ENCODE data around the gene UTRN.
A peak's percentile ranks its signal among the peaks of the same experiment; 100 is the strongest.

Gene UTRN

DNA sequence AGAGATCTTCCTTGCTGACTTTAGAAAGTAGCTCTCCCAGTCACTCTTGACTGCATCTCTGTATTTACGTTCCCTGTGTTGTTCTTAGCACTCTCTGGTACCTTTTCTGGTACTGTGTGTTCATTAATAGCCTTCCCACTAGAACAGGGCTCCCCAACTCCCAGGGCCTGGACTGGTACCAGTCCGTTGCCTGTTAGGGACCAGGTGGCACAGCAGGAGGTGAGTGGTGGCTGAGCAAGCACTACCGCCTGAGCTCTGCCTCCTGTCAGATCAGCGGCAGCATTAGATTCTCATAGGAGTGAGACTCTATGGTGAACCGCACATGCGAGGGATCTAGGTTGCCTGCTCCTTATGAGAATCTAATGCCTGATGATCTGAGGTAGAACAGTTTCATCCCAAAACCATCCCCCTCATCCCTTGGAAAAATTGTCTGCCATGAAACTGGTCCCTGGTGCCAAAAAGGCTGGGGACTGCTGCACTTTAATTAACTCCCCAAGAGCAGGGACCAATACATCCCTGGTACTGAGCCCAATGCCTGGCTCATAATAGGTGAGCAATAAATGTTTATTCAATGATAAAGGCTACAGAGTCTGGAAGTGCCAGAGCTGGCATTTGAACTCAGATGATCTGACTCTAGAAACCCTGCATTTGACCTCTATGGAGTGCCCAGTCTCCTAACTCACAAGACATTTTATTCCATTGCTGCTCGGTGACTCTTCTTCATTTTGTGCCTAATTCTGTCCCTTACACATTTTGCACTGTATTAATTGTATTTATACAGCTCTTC lies 11.0 kb downstream of the UTRN start:
- H3K27ac ChIP-seq = peak overlapping the region; percentile 98
- TF ChIP-seq, protein P1, sequence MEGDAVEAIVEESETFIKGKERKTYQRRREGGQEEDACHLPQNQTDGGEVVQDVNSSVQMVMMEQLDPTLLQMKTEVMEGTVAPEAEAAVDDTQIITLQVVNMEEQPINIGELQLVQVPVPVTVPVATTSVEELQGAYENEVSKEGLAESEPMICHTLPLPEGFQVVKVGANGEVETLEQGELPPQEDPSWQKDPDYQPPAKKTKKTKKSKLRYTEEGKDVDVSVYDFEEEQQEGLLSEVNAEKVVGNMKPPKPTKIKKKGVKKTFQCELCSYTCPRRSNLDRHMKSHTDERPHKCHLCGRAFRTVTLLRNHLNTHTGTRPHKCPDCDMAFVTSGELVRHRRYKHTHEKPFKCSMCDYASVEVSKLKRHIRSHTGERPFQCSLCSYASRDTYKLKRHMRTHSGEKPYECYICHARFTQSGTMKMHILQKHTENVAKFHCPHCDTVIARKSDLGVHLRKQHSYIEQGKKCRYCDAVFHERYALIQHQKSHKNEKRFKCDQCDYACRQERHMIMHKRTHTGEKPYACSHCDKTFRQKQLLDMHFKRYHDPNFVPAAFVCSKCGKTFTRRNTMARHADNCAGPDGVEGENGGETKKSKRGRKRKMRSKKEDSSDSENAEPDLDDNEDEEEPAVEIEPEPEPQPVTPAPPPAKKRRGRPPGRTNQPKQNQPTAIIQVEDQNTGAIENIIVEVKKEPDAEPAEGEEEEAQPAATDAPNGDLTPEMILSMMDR (conservative IDR thresholded peaks at IDR 0.05) = no peak

DNA sequence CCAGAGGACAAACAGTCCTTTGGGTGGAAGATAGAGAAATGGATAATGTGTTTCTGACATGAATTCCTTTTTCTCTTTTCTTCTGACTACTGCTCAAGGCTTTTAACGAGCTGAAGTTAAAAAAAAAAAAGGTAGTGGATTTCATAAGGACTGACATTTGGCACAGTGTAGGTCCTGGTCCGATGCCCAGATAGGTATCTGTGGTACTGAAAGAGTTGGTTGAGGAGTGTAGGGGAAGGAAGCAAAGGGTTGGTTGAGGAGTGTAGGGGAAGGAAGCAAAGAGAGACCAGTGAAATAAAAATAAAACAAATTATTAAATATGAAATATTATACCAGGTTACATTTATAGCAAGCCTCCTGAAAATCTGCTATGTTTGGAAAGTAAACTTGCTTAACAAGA lies 11.8 kb downstream of the UTRN start:
- TF ChIP-seq, protein P1 (conservative IDR thresholded peaks at IDR 0.05) = no peak
- H3K27ac ChIP-seq = peak overlapping the region; percentile 98

DNA sequence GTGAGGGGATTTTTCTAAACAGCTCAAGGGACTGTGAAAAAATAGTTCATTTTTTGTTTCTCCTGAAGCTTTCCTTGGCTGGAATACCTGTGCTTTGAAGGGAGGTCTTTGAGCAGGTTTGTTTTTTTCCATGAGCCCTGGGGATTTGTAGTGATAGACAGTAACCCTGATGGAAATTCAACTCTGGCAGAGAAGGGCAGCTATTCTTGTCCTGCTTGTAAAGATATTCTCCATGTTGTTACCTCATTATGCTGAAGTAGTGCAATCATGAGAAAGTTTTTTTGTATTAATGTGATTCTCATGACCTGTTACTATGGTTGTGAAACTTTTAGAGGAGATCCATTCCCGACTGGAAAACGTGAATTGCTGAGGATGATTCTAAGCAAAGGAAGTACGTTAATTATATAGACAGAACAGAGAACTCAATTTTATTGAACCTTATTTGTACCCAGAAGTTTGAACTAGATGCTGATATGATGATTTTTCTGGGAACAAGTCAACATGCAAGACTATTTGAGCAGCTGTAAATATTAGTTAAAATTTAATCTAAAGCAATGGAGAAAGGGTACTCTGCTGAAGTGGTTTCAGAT lies 12.5 kb downstream of the UTRN start:
- H3K27ac ChIP-seq = peak overlapping the region; percentile 98
- TF ChIP-seq, protein P1 (conservative IDR thresholded peaks at IDR 0.05) = no peak

DNA sequence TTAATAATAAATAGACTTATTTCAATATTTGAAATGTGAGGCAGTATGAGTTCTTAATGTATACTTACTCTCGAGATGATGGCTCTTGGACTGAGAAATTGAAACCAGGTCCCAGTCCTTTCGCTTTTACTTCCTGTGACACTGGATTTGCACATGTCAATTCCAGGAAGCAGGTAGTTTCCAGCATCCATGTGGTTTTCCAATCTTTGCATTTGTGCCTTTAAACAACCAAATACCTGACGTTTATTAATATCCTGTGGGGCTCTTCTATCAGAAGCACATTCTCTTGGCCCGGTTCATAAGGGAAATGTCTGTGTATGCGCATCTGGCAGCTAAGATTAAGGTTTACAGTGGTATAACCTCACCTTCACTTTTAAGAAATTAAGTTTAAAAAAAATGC lies 13.1 kb downstream of the UTRN start:
- TF ChIP-seq, protein P1 (conservative IDR thresholded peaks at IDR 0.05) = no peak
- peak overlapping the region; percentile 98 for H3K27ac ChIP-seq

DNA sequence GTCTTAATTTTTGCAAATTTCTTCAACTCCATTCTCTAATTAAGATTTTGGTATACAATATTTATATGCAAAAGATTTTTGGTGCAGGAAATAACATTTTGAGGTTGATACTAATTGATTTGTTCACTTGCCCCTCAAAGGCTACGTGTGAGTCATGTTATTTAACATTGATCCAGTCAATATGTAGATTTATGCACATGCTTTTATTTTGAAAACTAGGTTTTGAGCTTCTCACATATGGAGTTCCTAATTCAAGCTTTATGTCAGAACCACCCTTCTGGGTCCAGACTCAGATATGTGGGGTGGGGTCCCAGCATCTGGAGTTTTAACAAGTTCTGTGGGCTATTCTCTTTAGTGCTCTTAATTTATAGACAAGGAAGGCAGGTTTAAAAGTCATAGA lies 13.8 kb downstream of the UTRN start:
- peak overlapping the region; percentile 98 for H3K27ac ChIP-seq
- TF ChIP-seq, protein P1 (conservative IDR thresholded peaks at IDR 0.05) = no peak

DNA sequence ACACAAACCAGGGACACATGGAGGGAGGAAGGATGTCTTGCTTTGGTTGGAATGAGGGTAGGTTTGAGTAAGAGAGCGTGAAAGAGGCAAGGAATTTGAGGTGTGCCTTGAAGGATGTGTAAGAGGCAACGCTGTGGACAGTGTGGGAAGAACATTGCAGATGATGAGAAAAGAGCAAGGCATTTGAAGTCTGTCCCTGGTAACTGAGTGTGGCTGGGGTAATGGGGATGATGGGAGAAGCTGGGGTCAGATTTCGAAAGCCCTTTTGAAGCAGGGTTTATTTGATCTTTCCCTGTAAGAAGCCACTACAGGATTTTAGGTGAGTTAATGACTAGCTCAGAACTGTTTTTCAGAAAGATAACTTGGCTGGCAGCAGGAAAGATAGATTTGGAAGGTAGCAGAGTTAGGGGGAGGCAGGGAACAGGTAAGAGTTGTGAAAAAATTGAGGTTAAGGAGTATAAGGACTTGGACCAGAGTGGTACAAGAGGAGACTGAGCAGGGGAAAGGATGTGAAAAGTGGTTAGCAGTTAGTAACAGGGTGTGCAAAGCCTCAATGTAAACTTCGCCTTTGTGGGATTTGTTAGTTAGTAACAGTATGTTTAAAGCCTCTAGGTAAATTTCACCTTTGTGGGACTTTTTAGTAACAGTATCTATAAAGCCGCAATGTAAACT lies 17.7 kb downstream of the UTRN start:
- peak overlapping the region; percentile 11; the same call in 1 of the 2 replicates for H3K27ac ChIP-seq
- TF ChIP-seq, protein P1 (conservative IDR thresholded peaks at IDR 0.05) = no peak

DNA sequence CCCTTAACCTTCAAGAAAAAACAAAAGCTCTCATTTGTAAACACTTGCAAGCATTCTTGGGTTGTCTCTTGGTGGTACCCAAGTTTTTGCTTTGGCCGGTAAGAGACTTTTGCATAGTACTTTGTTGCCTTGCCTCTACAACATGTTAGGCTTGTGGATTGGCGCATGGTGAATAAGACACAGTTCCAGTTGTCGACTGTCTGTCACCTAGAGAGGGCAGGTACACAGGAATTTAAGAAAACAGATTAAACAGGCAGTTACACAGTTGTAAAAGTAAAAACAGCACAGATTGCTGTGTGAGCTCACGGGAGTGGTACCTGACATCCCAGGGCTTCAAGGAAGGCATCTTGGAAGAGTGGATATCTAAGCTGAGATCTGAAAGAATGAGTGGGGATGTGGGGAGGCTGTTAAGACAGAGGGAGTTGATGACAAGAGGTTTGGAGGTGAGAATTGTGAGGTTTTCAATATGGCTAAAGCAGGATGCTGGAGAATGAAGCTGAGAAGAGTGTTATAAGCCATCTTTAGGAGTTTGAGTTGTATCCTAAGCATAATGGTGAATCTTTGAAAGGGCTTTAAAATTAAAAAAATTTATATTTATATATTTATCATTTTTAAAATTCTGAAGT lies 19.2 kb downstream of the UTRN start:
- TF ChIP-seq, protein P1 (conservative IDR thresholded peaks at IDR 0.05) = no peak
- no peak overlapping the region for H3K27ac ChIP-seq
